HG03066 (cell line): Measurements from ENCODE around the gene ABCC1.

Source experiments
- ATAC-seq: cut with Tn5 transposase; IDR thresholded peaks from one replicate; pipeline ENCODE4 v1.9.1; 2021; ENCODE audit warnings: low read depth; ENCODE audit not compliant: unreplicated experiment

Gene ABCC1

DNA sequence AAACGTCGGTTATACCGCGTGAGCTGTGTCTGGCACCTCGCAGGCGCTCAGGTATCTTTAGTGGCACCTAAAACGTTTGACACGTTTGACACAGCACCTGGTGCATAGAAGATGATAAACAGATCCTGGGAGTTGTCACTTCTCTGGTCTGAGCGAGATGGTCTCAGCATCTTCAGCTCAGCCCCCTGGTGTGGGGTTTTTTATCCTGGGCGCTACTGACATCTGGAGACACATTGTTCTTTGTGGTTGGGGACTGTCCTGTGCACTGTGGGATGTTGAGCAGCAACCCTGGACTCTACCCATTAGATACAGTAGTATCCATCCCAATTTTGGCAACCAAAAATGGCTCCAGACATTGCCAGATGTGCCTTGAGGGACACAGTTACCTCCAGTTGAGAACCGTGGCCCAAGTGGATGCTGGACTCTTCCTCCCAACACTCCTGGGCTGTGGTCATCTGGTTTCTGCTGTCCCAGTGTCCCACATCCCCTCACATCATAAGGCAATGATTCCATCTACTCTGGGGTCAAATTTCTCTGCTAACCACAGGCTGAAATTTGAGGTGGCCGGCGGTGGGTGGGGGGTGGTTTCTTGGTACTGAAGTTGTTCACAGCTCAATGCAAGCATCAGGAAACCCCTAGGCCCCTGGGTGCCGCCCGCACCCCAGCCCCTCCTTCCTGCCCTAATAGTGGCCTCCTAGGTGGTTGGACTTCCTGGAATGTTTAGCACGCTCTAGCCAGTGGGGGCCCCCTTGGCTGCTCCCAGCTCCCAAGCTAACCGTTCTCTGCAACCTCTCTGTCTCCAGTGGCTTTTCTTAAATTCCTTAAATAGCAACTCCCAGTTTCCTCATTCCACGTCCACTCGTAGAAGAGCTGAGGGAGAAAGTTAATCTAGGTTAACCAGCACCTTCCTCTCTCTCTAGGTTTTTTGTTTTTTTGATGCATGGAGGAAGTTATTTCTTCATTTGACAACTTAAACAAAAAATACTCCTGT is 124.8 kb downstream of the ABCC1 start:
- no peak for ATAC-seq

DNA sequence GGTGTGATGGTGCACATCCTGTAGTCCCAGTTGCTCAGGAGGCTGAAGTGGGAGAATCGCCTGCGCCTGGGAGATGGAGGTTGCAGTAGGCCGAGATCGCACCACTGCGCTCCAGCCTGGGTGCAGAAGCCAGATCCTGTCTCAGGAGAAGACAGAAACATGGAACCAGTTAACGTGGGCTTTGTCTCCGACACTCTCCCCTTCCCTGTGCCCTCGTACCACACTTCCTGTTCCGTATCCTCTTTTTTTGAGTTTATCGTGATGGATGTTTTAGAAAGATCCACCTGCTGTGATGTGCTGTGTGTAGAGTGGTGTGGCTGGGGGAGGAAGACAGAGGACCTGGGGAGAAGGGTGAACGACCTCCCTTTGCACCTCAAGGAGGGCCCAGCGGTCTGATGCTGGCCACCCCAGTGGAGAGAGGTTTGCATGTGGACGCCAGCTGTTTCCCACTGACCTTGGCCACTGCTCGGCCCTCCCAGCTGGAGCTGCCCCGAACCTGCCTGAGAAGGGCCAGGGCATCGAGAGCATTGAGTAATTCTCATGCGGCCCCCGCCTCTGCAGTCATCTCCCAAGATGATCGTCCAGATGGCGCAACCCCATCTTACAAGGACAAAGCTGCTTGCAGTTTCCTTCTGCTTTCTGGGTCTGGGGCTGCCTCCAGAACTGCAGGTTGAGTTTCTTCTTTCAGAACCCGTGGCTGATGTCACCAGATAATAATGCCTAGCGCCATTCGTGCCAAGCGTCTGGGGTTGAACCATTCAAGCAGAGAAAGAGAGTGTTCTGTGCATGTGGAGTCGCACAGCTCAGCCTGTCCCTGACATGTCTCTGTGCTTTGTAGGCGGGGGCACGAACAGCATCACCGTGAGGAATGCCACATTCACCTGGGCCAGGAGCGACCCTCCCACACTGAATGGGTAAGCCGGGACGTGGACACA is 126.3 kb downstream of the ABCC1 start:
- no peak for ATAC-seq

DNA sequence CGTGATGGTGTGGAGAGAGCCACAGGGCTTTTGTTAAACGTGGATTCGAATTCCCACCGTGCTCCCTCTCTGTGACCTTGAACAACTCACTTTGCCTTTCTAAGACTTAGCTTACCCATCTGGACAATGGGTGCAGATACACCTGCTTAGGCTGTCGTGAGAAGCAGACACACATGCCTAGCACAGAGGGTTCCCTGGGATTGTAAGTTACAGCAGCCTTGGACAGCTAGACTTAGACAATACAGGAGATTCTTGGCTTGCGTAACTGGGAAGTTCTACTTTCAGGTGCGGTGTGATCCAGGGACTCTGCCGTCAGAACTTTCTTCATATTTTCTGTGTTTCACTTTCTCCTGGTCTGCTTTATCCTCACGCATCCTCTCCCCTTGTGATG is 127.0 kb downstream of the ABCC1 start:
- ATAC-seq = no peak

DNA sequence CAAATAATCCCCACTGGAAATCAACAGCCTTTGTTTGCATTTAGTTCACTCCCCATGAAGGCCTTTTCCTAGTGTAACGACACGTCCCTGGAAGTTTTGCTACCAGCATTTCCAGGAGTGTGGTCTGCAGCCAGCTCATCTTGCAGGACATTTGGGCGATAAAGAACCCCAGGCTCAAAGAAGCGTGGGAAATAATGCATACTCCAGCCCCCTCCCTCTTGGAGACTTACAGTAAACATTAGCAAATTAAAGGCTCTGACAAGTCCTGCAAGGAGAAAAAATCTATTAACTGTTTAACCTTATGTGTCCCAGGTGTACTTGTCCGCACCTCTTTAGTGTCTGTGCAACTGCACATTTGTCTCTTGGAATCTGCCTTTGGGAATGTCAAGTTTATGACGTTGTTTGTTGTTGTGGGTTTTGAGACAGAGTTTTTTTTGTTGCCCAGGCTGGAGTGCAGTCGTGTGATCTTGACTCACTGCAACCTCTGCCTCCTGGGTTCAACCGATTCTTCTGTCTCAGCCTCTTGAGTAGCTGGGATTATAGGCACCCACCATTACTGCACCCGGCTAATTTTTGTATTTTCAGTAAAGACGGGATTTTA is 131.1 kb downstream of the ABCC1 start:
- ATAC-seq = no peak

DNA sequence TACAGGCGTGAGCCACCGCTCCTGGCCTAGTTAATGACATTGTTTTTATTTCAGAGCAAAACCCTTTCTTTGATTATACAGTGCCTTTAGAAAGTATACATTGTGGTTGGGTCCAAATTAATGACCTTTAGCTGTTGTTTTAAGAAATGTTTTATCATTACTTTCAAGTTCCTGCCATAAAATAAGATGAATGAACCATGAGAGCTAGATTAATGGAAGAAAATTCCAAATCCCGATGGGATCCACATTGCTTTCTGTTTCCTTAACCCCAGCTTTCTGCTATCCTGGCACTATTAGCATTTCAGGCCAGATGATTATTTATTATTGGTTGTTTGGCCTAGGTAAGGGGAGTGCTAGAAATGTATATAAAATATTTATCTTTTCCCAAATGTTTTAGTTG is 131.7 kb downstream of the ABCC1 start:
- ATAC-seq = no peak

DNA sequence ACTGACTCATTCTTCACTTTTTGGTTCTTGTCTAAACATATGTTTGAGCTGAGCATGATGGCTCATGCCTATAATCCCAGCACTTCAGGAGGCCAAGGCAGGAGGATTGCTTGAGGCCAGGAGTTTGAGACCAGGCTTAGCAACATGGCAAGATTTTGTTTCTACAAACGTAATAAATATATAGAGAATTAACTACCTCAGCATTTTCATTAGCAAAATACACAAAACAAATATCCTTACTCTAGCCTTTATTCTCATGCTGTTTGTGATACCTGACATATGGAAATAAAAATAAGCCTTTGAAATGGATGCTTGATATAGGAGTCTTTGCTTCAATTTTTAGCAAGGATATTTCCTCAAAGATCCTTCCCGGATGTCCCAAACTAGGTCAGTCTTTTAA is 132.8 kb downstream of the ABCC1 start:
- ATAC-seq = no peak

DNA sequence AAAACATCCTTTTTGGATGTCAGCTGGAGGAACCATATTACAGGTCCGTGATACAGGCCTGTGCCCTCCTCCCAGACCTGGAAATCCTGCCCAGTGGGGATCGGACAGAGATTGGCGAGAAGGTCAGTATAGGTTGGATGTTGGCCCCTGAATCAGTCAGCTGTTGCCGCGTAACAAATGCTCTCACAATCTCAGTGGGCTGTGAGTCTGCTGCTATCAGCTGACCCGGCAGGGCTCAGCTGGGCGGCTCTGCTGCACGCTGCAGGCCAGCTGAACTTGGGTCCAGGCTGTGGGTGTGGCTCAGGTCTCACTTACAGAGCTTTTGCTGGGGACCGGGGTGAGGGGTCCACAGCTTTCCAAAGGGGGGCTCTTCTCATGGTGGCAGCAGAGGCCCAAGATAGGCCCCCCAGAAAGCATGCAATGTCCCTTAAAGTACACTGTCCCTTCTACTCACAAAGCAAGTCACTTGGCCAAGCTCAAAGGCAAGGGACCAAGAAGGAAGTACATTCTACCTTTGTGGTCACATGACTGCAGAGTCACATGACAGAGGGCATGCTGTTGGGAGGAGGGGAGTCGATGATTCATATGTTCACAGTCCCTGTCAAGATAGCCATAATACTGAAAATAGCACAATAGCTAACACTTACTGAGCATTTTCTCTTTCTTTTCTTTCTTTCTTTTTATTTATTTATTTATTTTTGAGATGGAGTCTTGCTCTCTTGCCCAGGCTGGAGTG is 134.2 kb downstream of the ABCC1 start:
- no peak for ATAC-seq

DNA sequence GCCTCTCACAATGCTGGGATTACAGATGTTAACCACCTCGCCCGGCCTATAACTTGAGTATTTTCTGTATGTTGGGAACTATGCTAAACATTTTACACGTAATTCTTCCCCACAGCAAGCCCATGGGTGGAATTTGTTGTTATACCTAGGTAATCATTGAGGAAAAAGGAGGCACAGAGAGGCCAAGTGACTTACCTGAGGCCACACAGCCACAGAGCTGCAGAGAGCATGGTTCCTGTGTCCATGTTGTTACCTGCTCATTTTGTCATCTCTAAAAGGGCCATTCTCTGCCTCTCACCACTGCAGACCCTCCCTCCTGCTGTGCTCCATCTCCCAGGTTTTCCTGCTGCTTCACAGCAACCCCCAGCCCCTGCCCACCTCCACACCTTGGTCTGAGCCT is 135.5 kb downstream of the ABCC1 start:
- no peak for ATAC-seq

DNA sequence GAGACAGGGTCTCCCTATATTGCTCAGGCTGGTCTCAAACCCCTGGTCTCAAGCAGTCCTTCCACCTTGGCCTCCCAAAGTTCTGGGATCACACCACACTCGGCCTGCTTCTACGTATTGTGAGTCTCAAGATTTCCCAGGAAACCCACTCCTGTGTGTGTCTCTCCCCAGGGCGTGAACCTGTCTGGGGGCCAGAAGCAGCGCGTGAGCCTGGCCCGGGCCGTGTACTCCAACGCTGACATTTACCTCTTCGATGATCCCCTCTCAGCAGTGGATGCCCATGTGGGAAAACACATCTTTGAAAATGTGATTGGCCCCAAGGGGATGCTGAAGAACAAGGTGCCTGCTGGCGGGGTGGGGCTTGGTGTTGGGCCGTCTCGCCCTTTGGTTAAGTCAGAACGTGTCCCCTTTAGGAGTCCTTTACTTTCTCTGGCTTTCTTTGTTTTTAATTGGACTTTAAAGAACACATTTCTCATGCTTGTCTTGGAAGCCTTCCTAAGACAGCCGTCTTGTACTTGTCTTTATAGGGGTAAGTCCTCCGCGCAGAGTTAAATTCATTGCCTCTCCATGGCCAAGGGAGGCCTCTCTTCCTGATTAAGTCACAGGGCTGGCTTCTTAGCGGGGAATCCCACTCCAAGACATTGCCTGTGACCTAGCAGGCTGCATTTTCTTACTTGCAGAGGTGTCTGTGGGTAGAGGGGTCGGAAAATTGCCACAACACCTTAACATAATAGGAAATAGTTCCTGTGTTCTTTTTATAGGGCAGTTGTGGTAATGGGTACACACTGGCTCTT is 137.4 kb downstream of the ABCC1 start:
- no peak for ATAC-seq

DNA sequence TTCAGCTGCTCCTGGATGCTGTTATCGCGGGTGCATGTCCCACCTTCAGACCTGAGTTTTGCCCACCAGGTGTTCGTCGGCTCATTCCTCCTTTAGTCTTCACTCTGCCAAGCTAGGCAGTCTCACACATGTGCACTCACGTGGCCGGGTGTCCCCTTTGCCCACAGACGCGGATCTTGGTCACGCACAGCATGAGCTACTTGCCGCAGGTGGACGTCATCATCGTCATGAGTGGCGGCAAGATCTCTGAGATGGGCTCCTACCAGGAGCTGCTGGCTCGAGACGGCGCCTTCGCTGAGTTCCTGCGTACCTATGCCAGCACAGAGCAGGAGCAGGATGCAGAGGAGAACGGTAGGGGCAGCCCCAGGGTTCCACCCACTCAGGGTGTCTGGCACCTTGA is 140.8 kb downstream of the ABCC1 start:
- ATAC-seq = no peak

DNA sequence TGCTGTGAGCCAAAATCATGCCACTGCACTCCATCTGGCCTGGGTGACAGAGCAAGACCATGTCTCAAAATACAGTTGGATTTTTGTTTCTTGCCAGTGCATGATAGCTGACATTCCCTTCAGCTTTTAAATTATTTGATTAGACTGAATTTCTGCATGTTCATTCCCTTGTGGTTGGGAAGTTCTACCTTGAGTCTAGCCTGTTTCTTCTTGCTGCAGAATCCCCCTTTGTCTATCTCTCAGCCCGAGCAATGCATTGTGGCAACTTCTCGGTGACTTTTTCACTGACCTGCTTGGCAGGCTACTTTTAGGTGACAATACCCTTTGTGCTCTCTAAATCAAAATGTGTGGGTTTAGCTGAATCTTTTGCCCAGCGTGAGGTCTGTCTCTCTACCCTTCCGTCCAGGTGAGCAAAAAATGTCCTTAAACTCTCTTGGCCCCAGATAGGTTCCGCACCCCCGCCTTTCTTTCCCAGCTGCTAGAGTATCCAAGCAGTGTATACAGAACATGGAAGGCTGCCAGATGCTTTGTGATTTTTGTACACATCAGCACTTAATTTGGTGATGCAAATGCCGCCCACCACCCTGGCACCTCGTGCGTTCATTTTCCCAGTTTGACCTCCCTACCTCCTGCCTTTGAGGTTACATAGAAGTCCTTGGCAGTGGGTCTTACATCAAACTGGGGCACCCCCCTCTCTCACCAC is 143.7 kb downstream of the ABCC1 start:
- no peak for ATAC-seq

DNA sequence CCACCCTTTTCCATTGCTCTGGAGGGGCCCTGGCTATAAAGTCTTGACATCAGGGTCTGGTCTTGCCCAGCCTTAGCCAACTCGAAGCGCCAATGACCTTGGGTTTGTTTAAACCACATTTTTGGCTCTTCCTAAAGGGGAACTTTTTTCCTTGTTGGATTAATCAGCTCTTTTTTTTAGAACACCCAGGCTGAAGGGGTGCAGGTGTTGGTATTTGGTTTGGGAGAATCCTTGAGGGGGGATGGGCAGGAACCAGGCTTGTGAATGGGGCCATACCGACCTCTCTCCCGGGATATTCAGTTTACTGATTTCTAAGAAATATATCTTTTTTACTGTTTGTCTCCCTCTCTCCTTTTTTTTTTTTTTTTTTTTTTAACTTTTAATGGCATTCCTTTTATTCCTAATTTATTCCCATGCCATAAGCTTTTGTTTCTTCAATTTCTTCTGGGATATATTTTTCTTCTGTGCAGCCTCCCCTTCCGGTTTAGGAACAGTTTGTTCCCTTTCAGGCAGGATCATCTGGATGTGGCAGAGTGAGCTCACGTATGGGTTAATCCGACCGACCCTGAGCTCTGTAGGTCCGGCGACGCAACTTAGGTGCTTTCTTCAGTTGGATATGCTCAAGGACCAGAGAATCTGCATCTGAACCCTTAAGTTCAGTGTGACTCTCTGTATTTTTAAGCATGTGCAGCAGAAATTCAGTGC is 144.4 kb downstream of the ABCC1 start:
- ATAC-seq = no peak

DNA sequence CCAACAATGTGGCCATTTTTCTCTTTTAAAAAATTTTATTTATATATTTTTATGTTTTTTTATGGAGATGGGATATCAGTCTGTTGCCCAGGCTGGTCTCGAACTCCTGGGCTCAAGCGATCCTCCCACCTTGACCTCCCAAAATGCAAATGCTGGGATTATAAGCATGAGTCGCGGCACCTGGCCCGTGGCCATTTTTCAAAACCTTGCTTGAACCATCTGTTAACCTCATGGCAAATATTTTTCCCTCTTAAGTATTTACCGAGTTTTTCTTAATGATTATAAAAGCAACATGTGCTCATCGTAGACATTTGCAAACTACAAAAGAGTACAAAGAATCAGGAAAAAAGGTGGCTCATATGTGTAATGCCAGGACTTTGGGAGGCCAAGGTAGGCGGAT is 146.2 kb downstream of the ABCC1 start:
- no peak for ATAC-seq

DNA sequence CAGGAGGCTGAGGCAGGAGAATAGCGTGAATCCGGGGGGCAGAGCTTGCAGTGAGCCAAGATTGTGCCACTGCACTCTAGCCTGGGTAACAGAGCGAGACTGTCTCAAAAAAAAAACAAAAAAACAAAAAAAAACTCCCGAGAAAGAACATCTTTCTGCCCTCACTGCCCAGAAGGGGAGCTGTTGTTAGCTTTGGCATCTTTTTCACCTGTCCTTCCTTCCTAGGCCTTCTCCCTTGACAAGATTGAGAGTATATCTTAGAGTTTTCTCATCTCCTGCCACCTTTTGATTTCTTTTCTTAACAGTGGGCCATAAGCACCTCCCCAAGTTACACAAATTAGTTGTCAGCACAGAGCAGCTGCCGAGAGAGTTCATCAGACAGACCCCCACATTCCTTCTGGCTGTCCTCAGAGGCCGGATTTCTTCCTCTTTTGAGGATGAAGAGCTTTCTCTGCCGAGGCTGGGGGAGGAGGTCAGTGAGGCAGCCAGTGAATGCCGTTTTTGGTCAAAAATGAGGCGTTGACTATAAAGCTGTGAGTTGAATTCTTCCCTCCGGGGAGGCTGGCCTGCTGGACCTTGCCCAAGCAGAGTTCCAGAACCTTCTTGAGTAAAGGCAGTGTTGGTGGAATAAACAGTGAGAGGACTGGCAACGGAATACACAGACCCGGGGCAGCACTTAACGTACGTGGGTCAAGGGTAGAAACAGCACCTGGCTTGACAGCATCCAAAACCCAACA is 146.9 kb downstream of the ABCC1 start:
- ATAC-seq = no peak

DNA sequence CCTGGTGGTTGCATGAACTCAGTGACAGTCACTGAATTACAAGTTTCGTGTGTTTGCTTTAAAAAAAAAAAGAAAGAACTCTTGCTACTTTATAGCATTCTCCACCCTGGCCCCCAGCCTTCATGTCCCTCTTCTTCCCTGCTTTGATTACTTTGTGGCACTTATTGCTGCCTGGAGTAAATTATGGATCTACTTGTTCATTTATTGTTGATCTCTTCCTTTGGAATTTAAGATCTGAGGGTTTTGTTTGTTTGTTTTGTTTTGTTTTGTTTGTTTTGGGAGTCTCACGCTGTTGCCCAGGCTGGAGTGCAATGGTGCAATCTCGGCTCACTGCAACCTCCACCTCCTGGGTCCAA is 147.4 kb downstream of the ABCC1 start:
- no peak for ATAC-seq

DNA sequence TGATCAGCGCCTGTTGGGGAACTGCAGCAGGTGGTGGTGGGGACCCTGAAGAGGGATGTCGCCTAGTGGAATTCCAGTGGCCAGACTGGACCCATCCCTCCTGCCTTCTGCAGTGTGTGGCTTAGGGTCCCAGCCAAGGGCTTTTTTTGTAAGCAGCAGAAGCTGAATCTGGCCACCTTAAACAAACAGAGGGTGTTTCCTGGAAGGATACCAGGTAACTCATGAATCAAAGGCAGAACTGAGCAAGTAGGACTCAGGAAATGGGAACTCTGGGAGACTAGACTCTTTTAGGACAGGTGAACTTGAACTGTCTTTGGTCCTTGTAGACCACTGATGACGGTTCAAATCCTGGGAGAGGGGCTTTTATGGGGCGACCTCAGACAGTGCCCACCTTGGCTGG is 149.9 kb downstream of the ABCC1 start:
- ATAC-seq = no peak

DNA sequence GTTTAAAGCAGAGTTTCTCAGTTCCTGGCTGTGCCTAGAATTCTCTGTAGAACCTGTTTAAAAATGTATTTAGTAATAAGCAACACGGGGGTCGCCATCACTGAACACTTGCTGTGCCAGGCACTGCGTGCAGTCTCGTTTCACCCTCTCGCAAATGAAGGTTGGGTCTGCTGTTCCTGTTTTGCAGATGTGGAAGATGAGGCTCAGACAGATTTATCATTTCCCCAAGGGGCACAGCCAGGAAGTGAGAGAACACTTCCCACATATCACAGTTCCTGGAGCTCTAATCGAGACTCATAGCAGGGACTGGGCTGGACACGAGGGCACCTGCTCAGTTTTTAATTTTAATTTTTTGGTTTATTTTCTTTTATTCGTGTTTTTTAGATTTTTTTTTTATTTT is 151.2 kb downstream of the ABCC1 start:
- no peak for ATAC-seq

DNA sequence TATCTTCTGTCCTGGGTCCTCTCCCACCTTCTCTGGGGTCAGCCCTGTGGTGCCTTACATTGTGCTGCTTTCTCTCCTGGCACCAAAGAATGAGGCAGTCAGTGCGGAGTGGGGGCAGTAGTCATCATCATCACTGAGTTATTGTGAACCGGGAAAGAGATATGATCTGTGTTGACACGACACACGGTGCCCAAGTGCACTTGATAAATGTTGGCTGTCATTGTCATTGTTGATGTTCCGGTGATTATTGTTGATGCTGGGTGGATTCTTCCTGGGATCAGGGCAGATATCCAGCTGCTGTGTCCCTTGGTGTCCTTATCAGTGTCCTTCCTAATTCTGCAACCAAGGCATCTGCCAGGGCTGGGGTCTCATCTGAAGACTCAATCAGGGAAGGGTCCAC is 152.2 kb downstream of the ABCC1 start:
- no peak for ATAC-seq
